ENCODE data around the gene DNAH1.

GRCh38 chr3:52384019-52384761 is 68.1 kb downstream of the DNAH1 start:
- TF ChIP-seq, protein P1, sequence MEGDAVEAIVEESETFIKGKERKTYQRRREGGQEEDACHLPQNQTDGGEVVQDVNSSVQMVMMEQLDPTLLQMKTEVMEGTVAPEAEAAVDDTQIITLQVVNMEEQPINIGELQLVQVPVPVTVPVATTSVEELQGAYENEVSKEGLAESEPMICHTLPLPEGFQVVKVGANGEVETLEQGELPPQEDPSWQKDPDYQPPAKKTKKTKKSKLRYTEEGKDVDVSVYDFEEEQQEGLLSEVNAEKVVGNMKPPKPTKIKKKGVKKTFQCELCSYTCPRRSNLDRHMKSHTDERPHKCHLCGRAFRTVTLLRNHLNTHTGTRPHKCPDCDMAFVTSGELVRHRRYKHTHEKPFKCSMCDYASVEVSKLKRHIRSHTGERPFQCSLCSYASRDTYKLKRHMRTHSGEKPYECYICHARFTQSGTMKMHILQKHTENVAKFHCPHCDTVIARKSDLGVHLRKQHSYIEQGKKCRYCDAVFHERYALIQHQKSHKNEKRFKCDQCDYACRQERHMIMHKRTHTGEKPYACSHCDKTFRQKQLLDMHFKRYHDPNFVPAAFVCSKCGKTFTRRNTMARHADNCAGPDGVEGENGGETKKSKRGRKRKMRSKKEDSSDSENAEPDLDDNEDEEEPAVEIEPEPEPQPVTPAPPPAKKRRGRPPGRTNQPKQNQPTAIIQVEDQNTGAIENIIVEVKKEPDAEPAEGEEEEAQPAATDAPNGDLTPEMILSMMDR (IDR thresholded peaks at IDR 0.05), result no peak
- TF ChIP-seq POLR2A (IDR thresholded peaks at IDR 0.05), result no peak

All from Peyer's patch (tissue), 4 donors.